Ureter (tissue), 1 donor: ENCODE measurements around the gene SYN1. TPM values are rescaled to one million over a fixed set of nuclear protein-coding genes. Genes with fewer than 3 reads are reported as not detected.
"Not testable (repeated sequence)": the region's sequence is repeated elsewhere in the genome, so short reads cannot be mapped to it uniquely, and the experiment has no call there.

Source experiments
- DNase-seq: peaks from one replicate; pipeline ENCODE4 v3.0.0-alpha.2; 2020; ENCODE audit warnings: low spot score
- total RNA-seq: library from RNA; stranded (reverse); gene quantifications from one replicate; pipeline ENCODE4 v1.2.4, GENCODE V29; 2023
- donor health status: DM: yes; HTN: yes; CAD: no.

The SYN1 gene
- total RNA-seq, 1 donor from 2014 or later: 1.4 TPM

GRCh38 chrX:47634871-47635575 lies 15.4 kb upstream of the SYN1 start:
- no peak for DNase-seq

DNA sequence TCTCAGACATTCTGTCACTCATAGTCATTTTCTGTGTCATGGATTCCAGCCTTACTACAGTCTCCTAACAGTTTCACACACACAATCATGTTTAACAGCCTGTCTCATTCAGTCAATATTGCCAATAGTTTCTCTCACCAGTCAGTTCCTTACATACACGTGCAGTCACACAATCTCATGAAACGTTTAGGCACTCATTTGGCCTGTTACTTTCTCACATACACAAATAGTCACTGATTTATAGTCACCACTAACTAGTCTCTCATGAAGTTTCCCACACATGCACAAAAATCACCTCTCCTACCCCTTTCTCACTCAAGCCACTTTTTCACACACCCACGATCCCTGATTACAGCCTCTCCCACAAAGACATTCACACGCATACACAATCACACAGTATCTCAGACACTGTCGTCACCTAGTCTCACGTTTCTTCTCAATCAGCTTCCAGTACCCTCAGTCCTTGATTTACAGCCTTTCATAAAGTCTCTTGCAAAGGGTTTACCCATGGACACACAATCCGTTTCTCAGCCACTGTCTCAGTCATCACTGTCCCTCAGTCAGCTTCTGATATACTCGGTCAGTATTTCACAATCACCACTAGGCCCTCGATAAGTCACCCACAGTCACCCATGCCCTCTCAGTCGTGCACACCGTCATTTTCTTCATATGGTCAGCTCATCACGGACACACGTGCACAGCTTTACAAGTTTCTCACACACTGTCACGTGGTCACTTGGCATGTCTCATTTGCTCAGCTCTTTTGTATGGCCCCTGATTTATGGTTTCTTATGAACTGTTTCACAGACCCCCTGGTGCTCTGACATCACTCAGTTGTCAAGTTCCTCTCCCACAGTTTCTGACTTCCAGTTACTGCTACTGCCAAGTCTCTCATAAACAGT lies 14.3 kb upstream of the SYN1 start:
- DNase-seq: no peak

DNA sequence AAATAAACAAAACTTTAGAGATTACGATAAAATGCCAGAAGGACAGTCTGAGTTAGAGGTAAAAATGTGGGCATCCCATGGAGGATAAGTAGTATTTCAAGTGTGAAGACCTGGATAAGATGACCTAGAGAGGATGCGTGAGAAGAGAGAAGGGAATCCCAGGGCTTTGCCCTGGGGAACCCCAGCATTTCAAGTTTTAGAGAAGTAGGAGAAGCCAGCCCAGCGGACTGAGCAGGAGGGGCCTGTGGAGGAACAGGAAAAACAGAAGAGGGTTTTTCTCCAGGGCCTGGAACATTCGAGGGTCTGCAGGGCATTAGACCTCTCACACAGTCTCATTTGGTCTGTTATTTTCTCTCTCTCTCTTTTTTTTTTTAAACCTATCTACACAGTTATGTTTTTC lies 13.0 kb upstream of the SYN1 start:
- DNase-seq: no peak

GRCh38 chrX:47631676-47632075 lies 12.0 kb upstream of the SYN1 start:
- no peak for DNase-seq

GRCh38 chrX:47629419-47630200 lies 10.0 kb upstream of the SYN1 start, which contains the start of gene CFP:
TSS of gene CFP (minus strand) at chrX:47629930. CDS start at chrX:47629844, 86 bp downstream.
- DNase-seq: no peak

DNA sequence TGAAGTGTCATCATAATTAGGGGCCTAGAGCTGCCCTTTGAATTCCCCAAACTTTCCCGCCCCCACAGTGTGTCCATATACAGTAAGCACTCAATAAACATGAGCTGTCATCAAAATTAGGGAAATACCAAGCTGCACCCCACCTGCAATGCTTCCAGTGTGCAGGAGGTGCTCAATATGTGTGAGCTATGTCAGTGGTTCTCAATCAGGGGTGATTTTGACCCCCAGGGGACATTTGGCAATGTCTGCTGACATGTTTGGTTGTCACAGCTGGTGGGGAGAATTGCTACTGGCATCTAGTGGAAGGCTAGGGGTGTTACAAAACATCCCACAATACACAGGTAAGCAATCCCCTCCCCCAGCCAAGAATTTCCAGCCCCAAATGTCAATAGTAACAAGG lies 9.3 kb upstream of the SYN1 start:
- DNase-seq: no peak

DNA sequence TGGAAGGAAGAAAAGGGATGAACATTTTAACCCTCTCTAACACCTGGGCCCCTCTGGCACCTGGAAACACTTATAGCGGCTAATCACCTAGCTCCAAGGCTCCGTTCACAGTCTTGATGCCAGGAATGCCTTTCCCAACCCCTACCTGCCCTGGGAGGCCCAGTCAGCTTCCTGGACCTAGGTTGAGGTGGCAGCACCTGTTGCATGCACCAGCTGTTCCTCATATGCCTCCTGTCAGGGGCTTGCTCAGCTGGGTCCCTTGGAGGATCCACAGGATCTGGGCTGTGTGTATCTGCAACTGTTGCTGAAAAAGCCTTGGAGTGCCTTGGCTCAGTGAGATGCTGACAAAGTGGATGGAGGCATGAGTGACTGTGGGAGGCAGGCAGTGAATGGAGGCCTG lies 5.7 kb upstream of the SYN1 start:
- no peak for DNase-seq

GRCh38 chrX:47623540-47624027 lies 3.9 kb upstream of the SYN1 start:
- peak; percentile 56 for DNase-seq

- no peak for DNase-seq
Measured at GRCh38 chrX:47621851-47622250, 2.2 kb upstream of the SYN1 start.

DNA sequence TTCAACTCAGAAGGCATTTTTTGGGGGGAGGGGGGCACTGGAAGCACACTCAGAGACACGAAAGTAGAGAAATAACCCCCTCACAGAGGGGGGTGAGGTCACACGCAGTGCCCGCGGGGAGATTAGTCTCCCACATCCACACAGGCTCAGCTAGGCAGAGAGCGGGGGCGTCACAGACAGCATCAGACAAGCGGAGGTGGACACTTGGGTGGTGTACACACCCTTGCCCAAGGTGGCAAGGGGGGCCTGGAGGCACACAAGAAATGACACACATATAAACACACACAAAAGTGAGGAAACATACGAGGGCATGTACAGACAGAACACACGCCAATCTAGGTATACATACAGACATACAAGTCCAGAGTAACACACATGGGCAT lies 637 bp upstream of the SYN1 start:
- DNase-seq: no peak

- DNase-seq: no peak
Measured at GRCh38 chrX:47618923-47619485, 653 bp downstream of the SYN1 start.

DNA sequence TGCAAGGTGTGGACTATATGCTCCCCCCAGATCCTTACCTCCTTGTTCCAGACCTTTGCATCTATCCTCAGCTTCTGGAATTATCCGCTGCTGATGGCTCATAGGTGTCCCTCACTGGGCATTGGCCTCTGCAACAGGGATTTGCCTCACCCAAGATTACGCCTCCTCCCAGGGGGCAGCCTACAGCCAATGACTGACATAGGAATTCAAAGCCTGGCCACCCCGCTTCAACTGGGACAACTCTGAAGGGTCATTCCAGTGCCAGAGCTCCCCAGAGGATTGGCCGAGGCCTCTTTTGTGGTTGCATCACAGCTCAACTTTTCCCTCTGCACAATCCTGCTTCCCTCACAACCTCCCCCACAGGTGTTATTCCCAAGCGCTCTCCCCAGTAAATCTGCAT lies 5.0 kb downstream of the SYN1 start:
- no peak for DNase-seq

- no peak for DNase-seq
Measured at GRCh38 chrX:47613082-47613481, 6.6 kb downstream of the SYN1 start.

DNA sequence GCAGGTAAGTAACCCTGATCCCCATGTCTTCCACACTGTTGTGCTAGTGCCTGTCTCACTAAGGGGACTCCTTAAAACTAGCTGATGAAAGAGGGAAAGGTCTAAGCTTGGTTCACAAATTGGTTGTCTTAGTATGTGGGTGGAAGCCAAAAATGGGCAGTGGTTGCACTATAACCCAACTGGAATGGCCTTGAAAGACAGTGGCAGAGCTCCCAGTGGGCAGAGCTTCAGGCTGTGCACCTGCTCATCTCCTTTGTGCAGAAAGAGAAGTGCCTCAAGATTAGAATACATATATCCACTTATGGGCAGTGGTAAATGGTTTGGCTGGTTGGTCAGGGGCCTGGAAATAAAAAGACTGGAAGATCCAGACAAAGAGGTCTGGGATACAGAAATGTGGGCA lies 7.2 kb downstream of the SYN1 start:
- DNase-seq: no peak

- no peak for DNase-seq
Measured at GRCh38 chrX:47611926-47612325, 7.7 kb downstream of the SYN1 start.

- DNase-seq: no peak
Measured at GRCh38 chrX:47611489-47611888, 8.2 kb downstream of the SYN1 start.

DNA sequence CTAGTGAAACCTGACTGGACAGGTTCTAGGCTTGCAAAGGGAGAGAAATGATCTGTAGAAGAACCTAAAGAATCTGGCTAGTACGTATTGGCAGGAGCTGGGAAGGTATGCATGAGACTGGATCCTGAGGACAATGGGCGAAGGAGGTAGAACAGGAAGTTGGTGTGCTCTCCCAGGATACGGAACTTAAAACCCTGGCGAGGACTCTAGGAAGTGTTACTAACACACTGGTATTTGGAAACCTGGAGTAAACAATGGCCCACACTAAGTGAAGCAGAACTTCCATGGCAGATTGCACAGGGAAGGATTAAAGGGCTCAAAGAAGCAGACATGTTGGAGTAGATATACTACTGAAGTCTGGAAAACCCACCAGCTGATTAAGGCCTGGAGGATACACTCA lies 9.1 kb downstream of the SYN1 start:
- DNase-seq: no peak

- DNase-seq: no peak
Measured at GRCh38 chrX:47608130-47608810, 11.4 kb downstream of the SYN1 start.

DNA sequence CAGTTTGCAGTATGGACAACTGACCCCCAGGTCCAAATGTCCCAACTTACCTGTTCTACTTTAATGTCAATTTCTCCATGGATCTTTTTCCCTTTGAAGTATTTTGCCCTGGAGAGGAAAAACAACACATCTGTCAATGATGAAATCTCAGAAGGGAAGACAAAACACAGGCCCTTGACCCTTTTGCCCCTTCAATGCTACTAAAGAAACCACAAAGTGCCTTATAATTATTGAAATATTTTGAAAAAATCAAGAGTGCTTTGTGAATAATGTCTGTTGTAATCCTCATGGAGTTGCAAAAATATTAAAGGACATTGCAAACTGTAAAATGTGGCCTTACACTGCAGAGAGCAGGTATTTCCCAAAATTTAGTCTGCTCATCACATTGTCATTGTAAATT lies 12.6 kb downstream of the SYN1 start:
- DNase-seq: no peak

GRCh38 chrX:47605024-47605423 lies 14.6 kb downstream of the SYN1 start:
- DNase-seq: no peak

- DNase-seq: not testable (repeated sequence)
Measured at GRCh38 chrX:47603125-47603524, 16.5 kb downstream of the SYN1 start.
